Skin of body (tissue), 2 donors: ENCODE data around the gene ARAP2. TPM values are rescaled to one million over a fixed set of nuclear protein-coding genes. Genes with fewer than 3 reads are reported as not detected.

Source experiments
- DNase-seq: peaks from one replicate; lab custom pipeline; 2025; lab: John Stamatoyannopoulos, UW
- total RNA-seq: library from RNA; depleted of rRNA; stranded (reverse); fragments of >200 nt; gene quantifications from one replicate; pipeline ENCODE4 v1.2.3, GENCODE V29; 2014

ARAP2 gene
- total RNA-seq, 1 donor from 2014 or later, result 48.6 TPM

GRCh38 chr4:36256398-36256891, 12.1 kb upstream of the ARAP2 start:
- no peak for DNase-seq

- DNase-seq, result no peak
Measured at GRCh38 chr4:36255577-36255976, 11.3 kb upstream of the ARAP2 start.

GRCh38 chr4:36254371-36254770, 10.1 kb upstream of the ARAP2 start:
- no peak for DNase-seq

GRCh38 chr4:36251983-36252382, 7.7 kb upstream of the ARAP2 start:
- no peak for DNase-seq

GRCh38 chr4:36249610-36250009, 5.3 kb upstream of the ARAP2 start:
- DNase-seq, result no peak

GRCh38 chr4:36243355-36244256, 708 bp downstream of the ARAP2 start:
- DNase-seq, result no peak

- no peak for DNase-seq
Measured at GRCh38 chr4:36242629-36243354, 1.5 kb downstream of the ARAP2 start.

- no peak for DNase-seq
Measured at GRCh38 chr4:36241771-36242170, 2.5 kb downstream of the ARAP2 start.

- DNase-seq, result no peak
Measured at GRCh38 chr4:36237366-36238313, 6.7 kb downstream of the ARAP2 start.

- no peak for DNase-seq
Measured at GRCh38 chr4:36236159-36236558, 8.2 kb downstream of the ARAP2 start.

GRCh38 chr4:36235306-36235705, 9.0 kb downstream of the ARAP2 start:
- no peak for DNase-seq

- no peak for DNase-seq
Measured at GRCh38 chr4:36233567-36234266, 10.6 kb downstream of the ARAP2 start.

GRCh38 chr4:36230534-36230933, 13.8 kb downstream of the ARAP2 start:
- no peak for DNase-seq

- no peak for DNase-seq
Measured at GRCh38 chr4:36227913-36228312, 16.4 kb downstream of the ARAP2 start.

- no peak for DNase-seq
Measured at GRCh38 chr4:36226430-36227227, 17.7 kb downstream of the ARAP2 start.

GRCh38 chr4:36224972-36225903, 19.1 kb downstream of the ARAP2 start:
- DNase-seq, result no peak

- DNase-seq, result no peak
Measured at GRCh38 chr4:36222702-36223101, 21.6 kb downstream of the ARAP2 start.

- no peak for DNase-seq
Measured at GRCh38 chr4:36220776-36221175, 23.5 kb downstream of the ARAP2 start.

- DNase-seq, result no peak
Measured at GRCh38 chr4:36218121-36218520, 26.2 kb downstream of the ARAP2 start.
